HepG2 (cell line): Measurements from ENCODE around the gene LRBA. TPM values are rescaled to one million over a fixed set of nuclear protein-coding genes. Genes with fewer than 3 reads are reported as not detected.
A peak's percentile ranks its signal among the peaks of the same experiment; 100 is the strongest.

Experiments used
- ATAC-seq: fragments of 200-7000 bp; cut with Tn5 transposase; 3 replicates; pipeline ENCODE4 v1.9.1; 2020; ENCODE audit warnings: mild to moderate bottlenecking, moderate library complexity
- BruUV-seq: library from RNA; stranded (reverse); fragments of 400-500 nt; replicated peaks from 2 replicates; lab custom pipeline; 2021; lab: Mats Ljungman, UMichigan
- CTCF ChIA-PET: fragments of 300-600 bp; formaldehyde crosslinking; extraction: SDS; loops from one replicate; lab custom pipeline; 2021; ENCODE audit warnings: low total read pairs, inconsistent platforms, low intra/inter-chr PET ratio; lab: Yijun Ruan, JAX
- POLR2A ChIA-PET: fragments of 350-600 bp; sonication (Branson Sonifier 250); formaldehyde crosslinking; loops from one replicate; lab custom pipeline; 2020; ENCODE audit warnings: antibody characterized with exemption, inconsistent platforms; lab: Yijun Ruan, JAX
- DNase-seq: peaks from one replicate; pipeline ENCODE4 v3.0.0-alpha.2; 2015; ENCODE audit warnings: low spot score
- FAIRE-seq: peaks from 3 replicates; lab custom pipeline; 2011; peaks lifted over from hg19 to GRCh38; lab: Jason Lieb, UNC
- H2AFZ ChIP-seq: one replicate; pipeline ENCODE4 v1.6.1; 2011; ENCODE audit warnings: low read length, inconsistent platforms
- H3K27ac ChIP-seq: fragments of 300-600 bp; 3 replicates; pipeline ENCODE4 v1.8.0; 2011; ENCODE audit warnings: mixed run types, mild to moderate bottlenecking, mixed read lengths, low read length, inconsistent platforms; ENCODE audit not compliant: insufficient read depth; ENCODE audit errors: extremely low read length
- H3K27me3 ChIP-seq, 2 experiments: fragments of 200-600 bp in 1 of 2; 2 replicates in 1 of 2; 3 replicates in 1 of 2; pipeline versions ENCODE4 v1.6.0 to v1.8.0; 2011; ENCODE audit warnings: low read length in 2 of 2, mild to moderate bottlenecking in 2 of 2, moderate library complexity in 2 of 2, inconsistent platforms in 1 of 2; ENCODE audit not compliant: insufficient read depth in 2 of 2, control insufficient read depth in 1 of 2
- H3K36me3 ChIP-seq, 2 experiments: fragments of 200-600 bp in 1 of 2; replicated peaks in 1 of 2; 2 replicates in 1 of 2; 3 replicates in 1 of 2; pipeline versions ENCODE4 v1.5.1 to v1.8.0; 2011; ENCODE audit warnings: low read length in 2 of 2, inconsistent platforms in 1 of 2; ENCODE audit not compliant: insufficient read depth in 2 of 2, control insufficient read depth in 1 of 2
- H3K4me1 ChIP-seq: 2 replicates; pipeline ENCODE4 v1.5.1; 2012; ENCODE audit warnings: low read length, inconsistent platforms; ENCODE audit not compliant: insufficient read depth
- H3K4me2 ChIP-seq: 2 replicates; pipeline ENCODE4 v1.6.0; 2011; ENCODE audit warnings: low read depth, low read length, inconsistent platforms
- H3K4me3 ChIP-seq, 3 experiments: fragments of 200-600 bp in 1 of 3; sonication (generic), shearing (Covaris generic) in 1 of 3; replicated peaks in 1 of 3; 2 replicates each; pipeline ENCODE4 v1.5.1; 2011 to 2016; ENCODE audit warnings: low read length in 3 of 3, inconsistent platforms in 2 of 3, low read depth in 2 of 3, mild to moderate bottlenecking in 2 of 3, control low read depth in 1 of 3, mixed read lengths in 1 of 3; ENCODE audit not compliant: insufficient read depth in 1 of 3
- H3K79me2 ChIP-seq: one replicate; pipeline ENCODE4 v1.6.1; 2011; ENCODE audit warnings: low read length, inconsistent platforms; ENCODE audit not compliant: insufficient read depth
- H3K9ac ChIP-seq: 2 replicates; pipeline ENCODE4 v1.6.0; 2011; ENCODE audit warnings: mild to moderate bottlenecking, low read depth, low read length, inconsistent platforms; ENCODE audit not compliant: insufficient read depth
- H3K9me3 ChIP-seq: 2 replicates; pipeline ENCODE4 v1.5.1; 2012; ENCODE audit warnings: mild to moderate bottlenecking, low read length
- H4K20me1 ChIP-seq: 2 replicates; pipeline ENCODE4 v1.6.0; 2011; ENCODE audit warnings: inconsistent platforms, mild to moderate bottlenecking, low read length, moderate library complexity; ENCODE audit not compliant: insufficient read depth
- MAFF ChIP-seq: IDR thresholded peaks from 2 replicates; pipeline ENCODE4 v1.6.1; 2011; ENCODE audit warnings: low read depth, low read length, improper control_type of control experiment
- MAFK ChIP-seq, 2 experiments: IDR thresholded peaks in 1 of 2; conservative IDR thresholded peaks in 1 of 2; 2 replicates each; pipeline ENCODE4 v1.6.1; 2011; ENCODE audit warnings: improper control_type of control experiment in 2 of 2, low read length in 2 of 2
- RNF2 ChIP-seq: fragments of 450-650 bp; conservative IDR thresholded peaks from 2 replicates; pipeline ENCODE4 v1.6.1; 2016; ENCODE audit warnings: low read depth
- ZBTB46 ChIP-seq: sonication (generic); formaldehyde crosslinking; IDR thresholded peaks from 2 replicates; pipeline ENCODE4 v1.4.0; 2020; ENCODE audit warnings: mild to moderate bottlenecking, missing genetic modification reagents, borderline replicate concordance
- ZKSCAN8 ChIP-seq: IDR thresholded peaks from 2 replicates; pipeline ENCODE4 v1.6.1; 2016; ENCODE audit warnings: borderline replicate concordance, missing genetic modification reagents, missing compliant biosample characterization
- ZNF644 ChIP-seq: IDR thresholded peaks from 2 replicates; pipeline ENCODE4 v1.6.1; 2016; ENCODE audit warnings: low read depth
- WGBS: methylation state at CpG from one replicate; pipeline ENCODE4 v1.1.6; 2017; ENCODE audit warnings: low lambda C conversion rate; 5-methylcytosine and 5-hydroxymethylcytosine counted together
- in situ Hi-C: cut with HindIII; loops from 2 replicates; pipeline ENCODE4 v1.10.0; 2017; ENCODE audit warnings: low pct_unique_long_range_greater_than_20kb; ENCODE audit not compliant: extremely low pct_ligation_motif_present
- intact Hi-C: fragments of 100-400 bp; cut with micrococcal nuclease; formaldehyde crosslinking; loops from one replicate; pipeline ENCODE4 v1.10.0; 2022; ENCODE audit not compliant: unreplicated experiment
- polyA plus RNA-seq, 8 experiments: library from polyadenylated mRNA; depleted of rRNA in 3 of 8; stranded (reverse) in 7 of 8; unstranded in 1 of 8; fragments of >200 nt; fragmentation: Illumina TruSeq in 4 of 8; extraction: Trizol in 4 of 8; gene quantifications; 2 replicates each; pipeline versions ENCODE4 v1.2.1 to v1.2.3, GENCODE V29; 2011 to 2016; ENCODE audit warnings: low read depth in 4 of 8, missing spikeins in 1 of 8, mixed read lengths in 1 of 8; ENCODE audit not compliant: insufficient read depth in 1 of 8
- total RNA-seq, 5 experiments: library from RNA; depleted of rRNA; stranded (reverse); fragments of >200 nt; fragmentation: Illumina TruSeq; extraction: Trizol; gene quantifications; 2 replicates each; pipeline ENCODE4 v1.2.3, GENCODE V29; 2016; ENCODE audit warnings: low read depth in 1 of 5

LRBA gene
- total and polyA plus RNA-seq, 2 of the 13 experiments (the other 11 are each of a cell fraction or from before 2014, with no cell fraction given), result 21.0 to 37.2 TPM

DNA sequence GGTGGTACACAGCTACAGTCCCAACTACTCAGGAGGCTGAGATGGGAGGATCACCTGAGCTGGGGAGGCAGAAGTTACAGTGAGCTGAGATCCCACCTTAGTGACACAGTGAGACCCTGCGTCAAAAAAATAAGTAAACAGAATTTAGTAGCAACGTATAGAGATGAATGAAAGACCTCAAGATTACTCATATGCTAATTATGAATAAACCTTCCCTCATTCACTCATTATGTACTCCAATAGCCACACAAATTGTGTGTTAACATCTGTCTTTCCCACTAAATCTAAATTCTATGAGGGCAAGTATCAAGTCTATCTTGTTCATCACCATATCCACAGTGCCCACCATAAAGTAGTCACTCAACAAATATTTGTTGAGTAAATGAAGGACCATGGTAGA lies 111.5 kb downstream of the LRBA start (continued):
- no peak for TF ChIP-seq ZBTB46
- TF ChIP-seq RNF2, result no peak
- no peak for TF ChIP-seq ZKSCAN8

- ATAC-seq, result no peak
- intact Hi-C loops, result no loop called here
- H2AFZ ChIP-seq, result no peak overlapping the region
- H3K9me3 ChIP-seq, result no peaks in the 10 kb centered on the region
- no peak for FAIRE-seq
- ChIA-PET POLR2A (no interaction called here), CTCF (no interaction called here)
- 91% methylated on average over 1 of the region's 1 CpG for WGBS
- H3K4me2 ChIP-seq, result no peak overlapping the region
- peaks cover 2 to 17% of the 10 kb centered on the region in 2 experiments; a peak in 2 of 5 replicates for H3K36me3 ChIP-seq
- no peaks in the 10 kb centered on the region; a peak in 1 of 5 replicates for H3K27me3 ChIP-seq
- H3K27ac ChIP-seq, result no peak overlapping the region
- no peak overlapping the region for H3K9ac ChIP-seq
- no peaks in the 10 kb centered on the region for H4K20me1 ChIP-seq
- peak; percentile 29 to 56; a peak in 3 of 4 replicates for TF ChIP-seq MAFK (conservative IDR thresholded peaks at IDR 0.05 in 1 of 2, IDR thresholded peaks at IDR 0.05 in 1 of 2; ENCODE audit: low read length in 2 of 2)
- TF ChIP-seq MAFF, result 0 out of 2 replicates have a peak, but pooled peaks have one; percentile 17
- TF ChIP-seq ZNF644 (CRISPR knock-in tag), result no peak
- no peak overlapping the region for H3K4me3 ChIP-seq
- H3K79me2 ChIP-seq, result no peaks in the 10 kb centered on the region
- no peaks in the 10 kb centered on the region for H3K4me1 ChIP-seq
- no peak for DNase-seq
- BruUV-seq, result no TSS peak
- in situ Hi-C loops, result no loop called here
Measured at GRCh38 chr4:150896497-150896896, 118.6 kb downstream of the LRBA start.
